Measurements from ENCODE around the gene PRKAG2.

The PRKAG2 gene

DNA sequence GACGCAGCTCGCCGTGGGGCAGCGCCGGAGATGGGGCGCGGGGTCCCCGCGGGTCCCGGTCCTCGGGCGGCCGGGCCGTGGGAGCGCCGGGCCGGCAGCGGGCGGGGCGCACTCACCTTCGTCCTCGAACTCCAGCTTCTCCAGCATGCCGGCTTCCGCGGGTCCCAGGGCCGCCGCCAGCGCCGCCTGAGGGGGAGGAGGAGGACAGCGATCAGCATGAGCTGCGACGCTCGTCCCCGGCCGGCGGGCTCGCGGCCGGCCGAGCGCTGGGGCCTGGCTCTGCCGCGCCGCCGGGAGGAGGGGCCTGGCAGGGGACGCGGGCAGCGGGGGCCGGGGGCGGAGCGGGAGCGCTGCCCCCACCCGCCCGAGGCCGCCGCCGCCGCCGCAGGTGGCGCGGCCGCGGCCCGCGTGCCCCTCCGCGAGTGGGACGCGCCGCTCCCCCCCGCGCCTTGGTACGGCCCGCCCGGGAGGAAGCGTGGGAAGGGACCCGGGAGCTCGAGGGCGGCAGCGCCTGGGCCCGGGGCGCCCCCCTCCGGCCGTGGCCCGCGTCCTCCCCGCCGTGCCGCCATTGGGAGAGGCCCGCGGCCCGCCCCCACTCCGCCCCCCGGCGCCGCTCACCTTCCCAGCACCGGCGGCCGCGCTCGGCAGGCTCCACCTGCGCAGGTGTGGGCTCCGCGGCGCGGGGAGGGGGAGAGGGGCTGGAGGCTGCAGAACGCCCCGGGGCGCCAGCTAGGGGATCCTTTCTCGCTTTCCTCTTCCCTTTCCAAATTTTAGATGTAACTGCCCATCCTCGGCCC is 244.8 kb downstream of the PRKAG2 start:
- TF ChIP-seq ZBTB7A (IDR thresholded peaks at IDR 0.05; ENCODE audit: low read depth) (no peak; the same call in 1 of the 2 replicates), TCF12 (IDR thresholded peaks at IDR 0.05; ENCODE audit: low read depth) (peak; percentile 55; the same call in 1 of the 2 replicates), NFIC (IDR thresholded peaks at IDR 0.05) (no peak), YY1 (IDR thresholded peaks at IDR 0.05; ENCODE audit: low read depth) (peak; percentile 77), EP300 (IDR thresholded peaks at IDR 0.05; ENCODE audit: borderline replicate concordance) (peak; percentile 65), RAD21 (IDR thresholded peaks at IDR 0.05; ENCODE audit: low read depth) (peak; percentile 46; the same call in 1 of the 2 replicates), TEAD4 (IDR thresholded peaks at IDR 0.05) (no peak), CREB1 (IDR thresholded peaks at IDR 0.05; ENCODE audit: low read depth) (no peak), TAF1 (IDR thresholded peaks at IDR 0.05; ENCODE audit: low read depth) (no peak; the same call in 1 of the 2 replicates), CEBPB (IDR thresholded peaks at IDR 0.05) (no peak), FOXM1 (IDR thresholded peaks at IDR 0.05; ENCODE audit: borderline replicate concordance, low read depth) (no peak)
- TF ChIP-seq, protein P1, sequence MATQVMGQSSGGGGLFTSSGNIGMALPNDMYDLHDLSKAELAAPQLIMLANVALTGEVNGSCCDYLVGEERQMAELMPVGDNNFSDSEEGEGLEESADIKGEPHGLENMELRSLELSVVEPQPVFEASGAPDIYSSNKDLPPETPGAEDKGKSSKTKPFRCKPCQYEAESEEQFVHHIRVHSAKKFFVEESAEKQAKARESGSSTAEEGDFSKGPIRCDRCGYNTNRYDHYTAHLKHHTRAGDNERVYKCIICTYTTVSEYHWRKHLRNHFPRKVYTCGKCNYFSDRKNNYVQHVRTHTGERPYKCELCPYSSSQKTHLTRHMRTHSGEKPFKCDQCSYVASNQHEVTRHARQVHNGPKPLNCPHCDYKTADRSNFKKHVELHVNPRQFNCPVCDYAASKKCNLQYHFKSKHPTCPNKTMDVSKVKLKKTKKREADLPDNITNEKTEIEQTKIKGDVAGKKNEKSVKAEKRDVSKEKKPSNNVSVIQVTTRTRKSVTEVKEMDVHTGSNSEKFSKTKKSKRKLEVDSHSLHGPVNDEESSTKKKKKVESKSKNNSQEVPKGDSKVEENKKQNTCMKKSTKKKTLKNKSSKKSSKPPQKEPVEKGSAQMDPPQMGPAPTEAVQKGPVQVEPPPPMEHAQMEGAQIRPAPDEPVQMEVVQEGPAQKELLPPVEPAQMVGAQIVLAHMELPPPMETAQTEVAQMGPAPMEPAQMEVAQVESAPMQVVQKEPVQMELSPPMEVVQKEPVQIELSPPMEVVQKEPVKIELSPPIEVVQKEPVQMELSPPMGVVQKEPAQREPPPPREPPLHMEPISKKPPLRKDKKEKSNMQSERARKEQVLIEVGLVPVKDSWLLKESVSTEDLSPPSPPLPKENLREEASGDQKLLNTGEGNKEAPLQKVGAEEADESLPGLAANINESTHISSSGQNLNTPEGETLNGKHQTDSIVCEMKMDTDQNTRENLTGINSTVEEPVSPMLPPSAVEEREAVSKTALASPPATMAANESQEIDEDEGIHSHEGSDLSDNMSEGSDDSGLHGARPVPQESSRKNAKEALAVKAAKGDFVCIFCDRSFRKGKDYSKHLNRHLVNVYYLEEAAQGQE (IDR thresholded peaks at IDR 0.05; ENCODE audit: low read depth) = no peak
- TF ChIP-seq, protein P2, sequence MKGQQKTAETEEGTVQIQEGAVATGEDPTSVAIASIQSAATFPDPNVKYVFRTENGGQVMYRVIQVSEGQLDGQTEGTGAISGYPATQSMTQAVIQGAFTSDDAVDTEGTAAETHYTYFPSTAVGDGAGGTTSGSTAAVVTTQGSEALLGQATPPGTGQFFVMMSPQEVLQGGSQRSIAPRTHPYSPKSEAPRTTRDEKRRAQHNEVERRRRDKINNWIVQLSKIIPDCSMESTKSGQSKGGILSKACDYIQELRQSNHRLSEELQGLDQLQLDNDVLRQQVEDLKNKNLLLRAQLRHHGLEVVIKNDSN (IDR thresholded peaks at IDR 0.05) = no peak
- TF ChIP-seq, protein P3, sequence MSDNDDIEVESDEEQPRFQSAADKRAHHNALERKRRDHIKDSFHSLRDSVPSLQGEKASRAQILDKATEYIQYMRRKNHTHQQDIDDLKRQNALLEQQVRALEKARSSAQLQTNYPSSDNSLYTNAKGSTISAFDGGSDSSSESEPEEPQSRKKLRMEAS (IDR thresholded peaks at IDR 0.05) = peak; percentile 79

DNA sequence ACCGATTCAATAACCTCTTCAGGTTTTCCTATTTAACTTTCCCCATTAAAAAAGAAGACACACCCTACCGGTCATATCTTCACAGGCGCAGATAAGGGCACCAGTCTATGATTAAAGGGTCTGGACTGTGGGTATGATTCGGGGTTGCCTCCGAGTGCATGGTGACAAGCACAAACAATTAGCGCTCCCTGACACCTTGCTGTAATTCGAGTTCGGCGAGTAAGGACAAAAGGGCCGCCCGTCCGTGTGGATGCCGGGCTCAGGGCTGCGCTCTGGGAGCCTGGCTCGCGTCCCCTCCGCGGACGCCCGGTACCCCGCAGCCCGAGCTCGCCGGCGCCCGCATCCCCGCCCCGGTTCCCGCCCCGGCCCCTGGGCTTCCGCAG is 245.4 kb downstream of the PRKAG2 start:
- TF ChIP-seq TAF1 (IDR thresholded peaks at IDR 0.05; ENCODE audit: low read depth) = no peak
- no peak for TF ChIP-seq CEBPB (IDR thresholded peaks at IDR 0.05)
- no peak for TF ChIP-seq YY1 (IDR thresholded peaks at IDR 0.05; ENCODE audit: low read depth)
- TF ChIP-seq, protein P1 (IDR thresholded peaks at IDR 0.05; ENCODE audit: low read depth) = no peak
- no peak for TF ChIP-seq RAD21 (IDR thresholded peaks at IDR 0.05; ENCODE audit: low read depth)
- no peak for TF ChIP-seq EP300 (IDR thresholded peaks at IDR 0.05; ENCODE audit: borderline replicate concordance)
- TF ChIP-seq NFIC (IDR thresholded peaks at IDR 0.05) = no peak
- no peak for TF ChIP-seq TCF12 (IDR thresholded peaks at IDR 0.05; ENCODE audit: low read depth)
- TF ChIP-seq, protein P2 (IDR thresholded peaks at IDR 0.05) = no peak
- TF ChIP-seq CREB1 (IDR thresholded peaks at IDR 0.05; ENCODE audit: low read depth) = no peak
- TF ChIP-seq, protein P3 (IDR thresholded peaks at IDR 0.05) = no peak

DNA sequence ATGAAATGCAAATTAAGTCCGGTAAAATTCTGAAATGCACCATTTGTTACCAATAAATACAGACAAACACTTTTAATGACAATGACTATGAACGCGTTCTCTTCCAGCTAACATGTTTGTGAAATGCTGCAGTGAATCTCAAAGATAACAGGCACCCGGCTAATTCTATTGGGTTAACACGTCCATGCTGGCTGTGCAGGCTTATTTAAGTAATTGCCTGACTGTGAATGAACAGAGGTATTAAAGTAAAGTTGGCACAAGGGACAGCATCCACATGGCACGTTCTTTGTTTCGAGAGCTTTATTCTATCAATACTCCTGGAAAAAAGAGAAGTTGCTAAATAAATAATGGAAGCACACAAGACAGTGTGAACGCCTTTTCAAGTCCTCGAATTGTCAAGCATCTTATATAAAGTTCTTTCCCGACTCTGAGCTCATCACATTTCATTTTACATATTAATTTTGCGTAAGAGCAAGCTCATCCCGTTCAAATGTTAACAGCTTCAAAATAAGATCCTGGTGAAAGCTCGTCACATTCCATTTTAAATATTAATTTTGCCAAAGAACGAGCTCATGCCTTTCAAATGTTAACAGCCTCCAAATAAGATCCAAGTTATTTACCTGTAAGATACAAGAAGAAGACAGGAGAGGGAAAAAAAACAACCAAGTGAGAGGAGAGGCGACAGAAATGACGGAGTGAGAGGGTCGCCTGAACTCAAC is 245.9 kb downstream of the PRKAG2 start:
- TF ChIP-seq, protein P3 (IDR thresholded peaks at IDR 0.05) = no peak
- TF ChIP-seq, protein P1 (IDR thresholded peaks at IDR 0.05; ENCODE audit: low read depth) = no peak
- TF ChIP-seq CREB1 (IDR thresholded peaks at IDR 0.05; ENCODE audit: low read depth) (no peak), RAD21 (IDR thresholded peaks at IDR 0.05; ENCODE audit: low read depth) (no peak), CEBPB (IDR thresholded peaks at IDR 0.05) (no peak), TAF1 (IDR thresholded peaks at IDR 0.05; ENCODE audit: low read depth) (no peak), EGR1 (IDR thresholded peaks at IDR 0.05) (no peak)
